ENCODE data around the gene RANBP1.

Gene RANBP1

GRCh38 chr22:20158391-20159036 is 42.6 kb downstream of the RANBP1 start:
- TF ChIP-seq ZBTB7A (IDR thresholded peaks at IDR 0.05; ENCODE audit: low read depth) (no peak), NFIC (IDR thresholded peaks at IDR 0.05) (no peak), MAX (IDR thresholded peaks at IDR 0.05) (no peak), CREB1 (IDR thresholded peaks at IDR 0.05; ENCODE audit: low read depth) (no peak), TEAD4 (IDR thresholded peaks at IDR 0.05) (no peak), USF1 (IDR thresholded peaks at IDR 0.05) (no peak), CEBPB (IDR thresholded peaks at IDR 0.05) (no peak), EGR1 (IDR thresholded peaks at IDR 0.05) (no peak), FOXM1 (IDR thresholded peaks at IDR 0.05; ENCODE audit: borderline replicate concordance, low read depth) (no peak), YY1 (IDR thresholded peaks at IDR 0.05; ENCODE audit: low read depth) (no peak), TAF1 (IDR thresholded peaks at IDR 0.05; ENCODE audit: low read depth) (no peak)

- TF ChIP-seq RAD21 (IDR thresholded peaks at IDR 0.05; ENCODE audit: low read depth), result peak; percentile 2; the same call in 1 of the 2 replicates
- TF ChIP-seq USF1 (IDR thresholded peaks at IDR 0.05), result no peak
- no peak for TF ChIP-seq FOXM1 (IDR thresholded peaks at IDR 0.05; ENCODE audit: borderline replicate concordance, low read depth)
- no peak for TF ChIP-seq NFIC (IDR thresholded peaks at IDR 0.05)
- no peak for TF ChIP-seq TCF12 (IDR thresholded peaks at IDR 0.05; ENCODE audit: low read depth)
- no peak for TF ChIP-seq EGR1 (IDR thresholded peaks at IDR 0.05)
These were observed 43.2 kb downstream of the RANBP1 start for GRCh38 chr22:20159076-20159475.

- TF ChIP-seq CREB1 (IDR thresholded peaks at IDR 0.05; ENCODE audit: low read depth) (no peak), TEAD4 (IDR thresholded peaks at IDR 0.05) (no peak), FOXM1 (IDR thresholded peaks at IDR 0.05; ENCODE audit: borderline replicate concordance, low read depth) (no peak), RAD21 (IDR thresholded peaks at IDR 0.05; ENCODE audit: low read depth) (no peak), REST (IDR thresholded peaks at IDR 0.05; ENCODE audit: low read depth) (no peak), MAX (IDR thresholded peaks at IDR 0.05) (no peak), NFIC (IDR thresholded peaks at IDR 0.05) (no peak), YY1 (IDR thresholded peaks at IDR 0.05; ENCODE audit: low read depth) (no peak), ZBTB7A (IDR thresholded peaks at IDR 0.05; ENCODE audit: low read depth) (no peak), TCF12 (IDR thresholded peaks at IDR 0.05; ENCODE audit: low read depth) (no peak)
These were observed 44.1 kb downstream of the RANBP1 start for GRCh38 chr22:20160041-20160440.

- no peak for TF ChIP-seq CREB1 (IDR thresholded peaks at IDR 0.05; ENCODE audit: low read depth)
These were observed 49.0 kb downstream of the RANBP1 start for GRCh38 chr22:20164863-20165262.

- no peak for TF ChIP-seq TCF12 (IDR thresholded peaks at IDR 0.05; ENCODE audit: low read depth)
- no peak for TF ChIP-seq EGR1 (IDR thresholded peaks at IDR 0.05)
- TF ChIP-seq YY1 (IDR thresholded peaks at IDR 0.05; ENCODE audit: low read depth), result no peak
- no peak for TF ChIP-seq EP300 (IDR thresholded peaks at IDR 0.05; ENCODE audit: borderline replicate concordance)
- TF ChIP-seq USF1 (IDR thresholded peaks at IDR 0.05), result no peak
- no peak for TF ChIP-seq ZBTB7A (IDR thresholded peaks at IDR 0.05; ENCODE audit: low read depth)
These were observed 49.5 kb downstream of the RANBP1 start for GRCh38 chr22:20165421-20165820.

- TF ChIP-seq EGR1 (IDR thresholded peaks at IDR 0.05) (no peak), TAF1 (IDR thresholded peaks at IDR 0.05; ENCODE audit: low read depth) (no peak), USF1 (IDR thresholded peaks at IDR 0.05) (no peak), CEBPB (IDR thresholded peaks at IDR 0.05) (no peak), RAD21 (IDR thresholded peaks at IDR 0.05; ENCODE audit: low read depth) (no peak), REST (IDR thresholded peaks at IDR 0.05; ENCODE audit: low read depth) (no peak), YY1 (IDR thresholded peaks at IDR 0.05; ENCODE audit: low read depth) (no peak), MAX (IDR thresholded peaks at IDR 0.05) (no peak), EP300 (IDR thresholded peaks at IDR 0.05; ENCODE audit: borderline replicate concordance) (no peak), TCF12 (IDR thresholded peaks at IDR 0.05; ENCODE audit: low read depth) (no peak), TEAD4 (IDR thresholded peaks at IDR 0.05) (no peak), NFIC (IDR thresholded peaks at IDR 0.05) (no peak)
These were observed 50.0 kb downstream of the RANBP1 start for GRCh38 chr22:20165913-20166312.
